GM12874 (cell line): Measurements from ENCODE around the gene CD14.

ENCODE experiments used
- CTCF ChIP-seq: IDR thresholded peaks from 2 replicates; pipeline ENCODE4 v1.5.1; 2011; ENCODE audit warnings: low read depth, mild to moderate bottlenecking, control low read depth, low read length, moderate library complexity; ENCODE audit not compliant: insufficient read depth

CD14 gene

GRCh38 chr5:140639148-140639981 lies 6.4 kb upstream of the CD14 start, which contains the start of gene TMCO6:
Gene TMCO6, plus strand, starts transcription at chr5:140639451. Its CDS starts 77 bp downstream, at chr5:140639528.
- peak; percentile 77 for TF ChIP-seq CTCF

GRCh38 chr5:140637371-140638100 lies 4.6 kb upstream of the CD14 start:
- no peak for TF ChIP-seq CTCF

- no peak for TF ChIP-seq CTCF
Observed at GRCh38 chr5:140635291-140636257, 2.6 kb upstream of the CD14 start.

GRCh38 chr5:140634103-140634502 lies 1.1 kb upstream of the CD14 start:
- TF ChIP-seq CTCF, result no peak

GRCh38 chr5:140633501-140633900 lies 526 bp upstream of the CD14 start:
- TF ChIP-seq CTCF, result no peak

- no peak for TF ChIP-seq CTCF
Observed at GRCh38 chr5:140632366-140633020, 482 bp downstream of the CD14 start.
